ENCODE results near the gene BHLHA15. TPM values are rescaled to one million over a fixed set of nuclear protein-coding genes. Genes with fewer than 3 reads are reported as not detected.
"Not testable (repeated sequence)": the region's sequence is repeated elsewhere in the genome, so short reads cannot be mapped to it uniquely, and the experiment has no call there.

The BHLHA15 gene
- total RNA-seq, 1 donor from 2014 or later, result 0.53 TPM

DNA sequence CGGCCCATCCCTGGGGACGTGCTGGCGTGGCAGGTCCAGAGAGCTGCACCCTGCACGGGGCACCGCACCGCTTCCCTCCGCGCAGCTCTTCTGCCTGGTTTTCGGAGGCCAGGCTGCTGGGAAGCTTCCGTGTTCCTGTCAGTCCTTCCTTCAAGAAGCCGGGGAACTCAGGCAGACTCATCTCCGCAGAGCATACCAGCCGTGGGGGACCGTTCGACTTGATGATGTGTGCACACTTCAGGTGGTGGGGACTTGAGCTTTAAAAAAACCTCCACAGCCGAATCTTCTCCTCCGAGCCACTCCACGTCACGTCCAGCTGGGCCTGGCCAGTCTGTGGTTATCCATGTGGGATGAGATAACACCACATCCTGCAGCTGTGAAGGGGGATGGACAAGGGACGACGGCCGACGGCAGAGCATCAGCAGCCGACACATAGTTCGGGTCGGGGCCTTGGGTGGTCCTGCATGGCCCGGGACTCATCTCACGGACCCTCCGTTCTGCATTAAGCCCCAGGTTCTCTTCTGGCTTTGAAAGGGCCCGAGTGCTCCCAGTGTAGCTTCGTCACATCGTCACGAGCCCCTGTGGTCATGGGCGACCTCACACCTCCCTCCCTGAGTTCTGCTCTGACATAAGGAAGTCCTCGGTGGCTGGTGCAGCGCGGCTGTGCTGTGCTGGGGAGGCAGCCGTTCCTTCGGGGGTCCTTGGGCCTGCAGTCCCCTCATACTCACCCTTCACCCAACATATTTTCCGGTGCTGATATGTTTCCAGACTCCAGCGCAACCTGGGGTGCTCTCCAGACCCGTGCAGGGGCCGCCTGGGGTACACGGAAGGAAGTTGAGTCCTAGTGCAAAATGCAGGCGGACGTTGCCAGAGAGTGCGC lies 4.5 kb upstream of the BHLHA15 start:
- no peak for DNase-seq (ENCODE audit: extremely low read depth, low read depth, low spot score)

DNA sequence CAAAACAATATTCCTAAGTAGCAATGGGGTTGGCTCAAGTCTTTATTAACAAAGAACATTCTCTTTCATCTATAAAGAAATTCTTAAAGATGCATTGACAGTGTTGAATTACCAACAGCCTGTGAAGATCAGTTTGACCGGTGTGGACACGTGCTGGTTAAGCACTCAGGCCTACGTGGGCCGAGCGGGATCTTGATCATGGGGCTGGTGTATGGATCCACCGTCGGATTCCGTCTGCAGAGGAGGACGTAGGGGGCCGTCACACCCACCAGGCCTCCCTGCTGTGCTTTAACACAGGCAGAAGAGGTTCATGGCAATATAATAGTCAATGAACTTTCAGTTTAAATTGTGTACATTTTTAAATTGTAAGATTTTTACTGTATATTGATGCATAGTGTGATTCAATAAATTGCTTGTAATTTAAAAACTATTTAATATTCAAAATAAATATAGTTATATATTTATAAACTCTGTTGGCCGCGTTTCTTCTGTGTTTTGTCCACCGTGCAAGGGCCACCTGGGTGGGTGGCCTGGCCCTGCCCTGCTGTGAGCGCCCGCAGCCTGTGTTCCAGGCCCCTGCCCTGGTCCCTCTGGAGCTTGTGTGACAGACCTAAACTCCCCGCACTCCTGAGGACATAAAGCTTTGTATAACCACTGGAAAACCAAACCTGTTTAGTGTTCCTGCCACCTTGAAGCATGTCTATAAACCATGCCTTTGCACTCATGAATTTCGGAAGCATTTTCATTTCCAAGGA lies 1.9 kb upstream of the BHLHA15 start:
- no peak for DNase-seq (ENCODE audit: extremely low read depth, low read depth, low spot score)

DNA sequence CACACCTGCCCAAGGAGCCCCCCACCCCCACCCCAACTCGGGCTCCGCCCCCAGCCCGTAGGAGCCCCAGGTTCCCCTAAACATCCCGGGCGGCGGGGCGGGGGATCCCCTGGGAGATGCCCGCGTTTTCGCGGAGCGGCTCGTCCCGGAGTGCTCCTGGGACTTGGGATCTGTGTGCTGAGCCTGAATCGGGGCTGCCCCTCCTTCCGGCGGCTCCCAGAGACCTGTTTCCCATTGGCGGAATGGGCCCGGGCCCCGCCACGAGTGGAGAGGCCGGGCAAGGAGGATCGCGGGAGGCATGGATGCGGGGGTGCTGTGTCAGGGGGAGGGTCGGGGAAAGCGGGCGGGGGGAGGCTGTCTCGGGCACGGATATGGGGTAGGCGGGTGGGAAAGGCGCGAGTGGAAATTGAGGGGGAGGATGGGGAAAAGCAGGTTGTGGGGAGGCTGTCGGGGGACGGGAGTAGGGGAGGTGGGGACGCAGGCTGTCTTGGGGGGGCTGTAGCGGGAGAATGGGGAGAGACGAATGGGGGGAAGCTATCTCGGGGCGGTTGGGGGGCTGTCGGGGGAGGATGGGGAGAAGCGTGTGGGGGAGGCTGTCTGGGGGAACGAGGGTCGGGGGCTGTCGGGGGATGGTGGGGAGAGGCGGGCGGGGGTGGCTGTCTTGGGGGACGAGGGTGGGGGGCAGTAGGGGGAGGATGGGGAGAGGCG lies 572 bp upstream of the BHLHA15 start:
- DNase-seq (ENCODE audit: extremely low read depth, low read depth, low spot score), result no peak

DNA sequence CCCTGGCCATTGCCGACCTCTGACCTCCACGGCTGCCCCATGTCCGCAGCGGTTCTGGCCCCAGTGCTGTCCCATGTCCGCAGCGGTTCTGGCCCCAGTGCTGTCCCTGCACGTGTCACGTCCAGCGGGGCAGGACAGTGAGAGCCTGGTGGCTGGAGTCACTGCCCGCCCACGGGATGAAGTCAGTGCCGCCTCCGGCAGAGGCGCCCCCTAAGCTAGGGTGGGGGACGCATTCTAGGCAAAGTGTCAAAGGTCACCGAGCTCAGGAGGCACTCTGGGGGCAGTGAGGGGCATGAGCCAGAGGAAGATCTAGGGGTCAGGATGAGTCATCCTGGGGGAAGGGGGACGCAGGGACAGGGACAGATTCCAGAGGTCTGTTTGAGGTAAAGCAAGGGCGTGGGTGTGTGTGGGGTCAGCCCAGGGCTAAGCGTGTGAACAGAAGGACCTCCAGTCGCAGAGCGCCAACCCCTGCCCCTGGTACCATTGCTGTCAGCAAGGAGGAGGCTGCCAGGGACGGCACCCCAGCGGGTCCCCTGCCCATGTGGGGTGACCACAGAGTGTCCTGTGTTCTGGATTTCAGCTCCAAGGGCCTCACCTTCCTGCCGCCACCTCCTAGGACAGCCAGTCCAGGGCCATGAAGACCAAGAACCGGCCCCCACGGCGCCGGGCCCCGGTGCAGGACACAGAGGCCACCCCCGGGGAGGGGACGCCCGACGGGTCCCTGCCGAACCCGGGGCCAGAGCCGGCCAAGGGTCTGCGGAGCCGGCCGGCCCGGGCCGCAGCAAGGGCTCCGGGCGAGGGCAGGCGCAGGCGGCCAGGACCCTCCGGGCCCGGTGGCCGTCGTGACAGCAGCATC lies 665 bp downstream of the BHLHA15 start:
- no peak for DNase-seq (ENCODE audit: extremely low read depth, low read depth, low spot score)

DNA sequence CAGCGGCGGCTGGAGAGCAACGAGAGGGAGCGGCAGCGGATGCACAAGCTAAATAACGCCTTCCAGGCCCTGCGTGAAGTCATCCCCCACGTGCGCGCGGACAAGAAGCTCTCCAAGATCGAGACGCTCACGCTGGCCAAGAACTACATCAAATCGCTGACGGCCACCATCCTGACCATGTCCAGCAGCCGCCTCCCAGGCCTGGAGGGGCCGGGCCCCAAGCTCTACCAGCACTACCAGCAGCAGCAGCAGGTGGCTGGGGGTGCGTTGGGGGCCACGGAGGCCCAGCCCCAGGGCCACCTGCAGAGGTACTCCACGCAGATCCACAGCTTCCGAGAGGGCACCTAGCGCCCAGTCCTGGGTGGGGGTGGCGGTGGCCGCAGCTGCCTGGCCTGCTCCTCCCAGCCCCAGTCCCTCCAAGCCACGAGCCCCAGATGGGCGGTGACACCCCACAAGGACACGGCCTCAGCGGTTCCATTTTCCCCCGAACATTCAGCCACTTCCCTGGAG lies 1.3 kb downstream of the BHLHA15 start:
- DNase-seq (ENCODE audit: extremely low read depth, low read depth, low spot score), result no peak

DNA sequence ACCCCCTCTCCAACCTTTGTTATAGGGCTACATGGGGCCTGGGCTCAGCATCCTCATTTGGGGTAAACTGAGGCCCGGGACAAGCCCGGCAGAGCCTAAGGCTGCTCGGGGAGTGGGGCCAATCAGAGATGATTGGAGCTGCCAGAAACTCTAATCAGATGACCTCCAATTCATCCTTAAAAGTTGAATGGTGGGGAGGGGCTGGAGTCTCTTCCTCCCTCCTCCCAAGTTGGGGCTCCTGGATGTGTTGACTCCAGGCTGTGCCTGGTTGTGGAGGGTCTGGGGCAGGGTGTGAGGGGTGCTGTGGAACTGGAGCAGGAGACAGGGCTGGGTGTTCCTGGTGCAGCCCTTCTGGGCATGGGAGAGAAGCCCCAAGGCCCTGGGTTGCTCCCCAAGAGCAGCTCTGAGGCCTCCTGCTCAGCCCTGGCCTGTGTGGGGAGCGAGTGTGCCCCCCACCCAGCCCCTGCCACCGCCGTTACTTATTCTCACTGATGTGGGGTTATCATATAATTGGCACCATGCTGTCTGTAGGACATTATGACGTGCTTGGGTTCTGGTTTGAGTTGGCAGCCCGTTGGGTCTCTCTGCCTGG lies 2.2 kb downstream of the BHLHA15 start:
- DNase-seq (ENCODE audit: extremely low read depth, low read depth, low spot score), result no peak

DNA sequence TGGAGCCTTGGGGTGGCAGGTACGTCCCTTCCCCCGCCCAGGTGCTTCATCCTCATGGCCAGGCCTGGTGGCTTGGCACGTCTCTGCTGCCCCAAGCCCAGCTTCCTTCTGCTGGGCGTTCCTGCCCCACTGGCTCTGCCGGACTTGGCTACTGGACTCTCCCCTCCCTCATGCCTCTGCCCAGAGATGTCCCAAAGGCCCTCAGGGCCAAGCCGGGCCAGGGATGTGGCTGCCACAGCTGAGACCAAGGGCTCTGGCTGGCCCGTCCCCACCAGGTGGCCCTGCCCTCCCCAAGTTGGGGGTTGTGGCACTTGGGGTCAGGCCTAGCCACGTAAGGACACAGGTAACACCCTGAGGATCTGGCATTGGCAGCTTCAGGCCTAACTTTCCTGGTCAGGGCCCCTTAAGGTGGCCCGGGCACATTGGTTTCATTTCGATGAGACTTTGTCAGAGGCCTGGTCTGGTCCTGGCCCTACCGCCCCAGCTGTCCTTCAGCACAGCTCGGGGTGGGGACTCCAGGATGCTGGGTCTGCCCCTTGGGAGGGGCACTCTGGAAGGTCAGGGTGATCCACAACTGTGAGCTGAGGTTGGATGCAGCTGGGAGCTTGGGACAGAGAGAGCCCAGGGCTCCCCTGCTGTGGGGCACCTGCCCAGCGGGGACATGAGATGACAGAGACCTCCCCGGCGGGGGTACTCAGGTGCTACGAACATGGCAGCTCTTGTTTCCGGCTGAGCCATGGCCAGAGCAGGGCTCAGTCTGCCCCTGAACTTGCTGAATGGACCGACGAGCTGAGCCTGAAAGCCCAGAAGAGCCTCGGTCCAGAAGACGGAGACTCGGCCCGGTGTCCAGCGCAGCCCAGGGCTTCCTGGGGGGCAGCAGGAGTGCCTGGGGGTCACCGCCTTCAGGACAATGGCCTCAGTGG lies 2.9 kb downstream of the BHLHA15 start:
- DNase-seq (ENCODE audit: extremely low read depth, low read depth, low spot score), result no peak

DNA sequence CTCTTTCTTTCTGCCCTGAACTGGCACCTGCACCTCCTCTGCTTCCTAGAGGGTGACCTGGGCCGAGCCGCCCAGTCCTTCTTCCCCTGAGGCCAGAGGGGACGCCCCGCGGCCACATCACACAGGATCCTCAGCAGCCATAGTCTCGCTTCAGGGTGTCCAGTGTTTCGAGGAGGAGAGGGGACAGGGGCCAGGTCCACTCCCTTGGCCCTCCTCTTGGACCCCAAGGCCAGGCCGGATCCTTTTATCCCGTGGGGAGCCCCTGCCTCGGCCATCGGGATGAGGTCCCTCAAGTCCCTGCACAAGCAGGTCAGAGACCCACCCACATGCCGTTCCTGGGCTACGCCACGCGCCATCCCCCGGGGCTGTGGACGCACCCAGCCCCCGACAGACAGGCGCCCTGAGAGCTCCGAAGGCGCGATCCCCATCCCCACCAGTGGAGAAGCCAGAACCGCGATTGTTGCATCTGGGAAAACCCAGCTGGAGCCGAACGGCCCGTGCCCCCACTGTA lies 3.6 kb downstream of the BHLHA15 start:
- DNase-seq (ENCODE audit: extremely low read depth, low read depth, low spot score), result no peak

DNA sequence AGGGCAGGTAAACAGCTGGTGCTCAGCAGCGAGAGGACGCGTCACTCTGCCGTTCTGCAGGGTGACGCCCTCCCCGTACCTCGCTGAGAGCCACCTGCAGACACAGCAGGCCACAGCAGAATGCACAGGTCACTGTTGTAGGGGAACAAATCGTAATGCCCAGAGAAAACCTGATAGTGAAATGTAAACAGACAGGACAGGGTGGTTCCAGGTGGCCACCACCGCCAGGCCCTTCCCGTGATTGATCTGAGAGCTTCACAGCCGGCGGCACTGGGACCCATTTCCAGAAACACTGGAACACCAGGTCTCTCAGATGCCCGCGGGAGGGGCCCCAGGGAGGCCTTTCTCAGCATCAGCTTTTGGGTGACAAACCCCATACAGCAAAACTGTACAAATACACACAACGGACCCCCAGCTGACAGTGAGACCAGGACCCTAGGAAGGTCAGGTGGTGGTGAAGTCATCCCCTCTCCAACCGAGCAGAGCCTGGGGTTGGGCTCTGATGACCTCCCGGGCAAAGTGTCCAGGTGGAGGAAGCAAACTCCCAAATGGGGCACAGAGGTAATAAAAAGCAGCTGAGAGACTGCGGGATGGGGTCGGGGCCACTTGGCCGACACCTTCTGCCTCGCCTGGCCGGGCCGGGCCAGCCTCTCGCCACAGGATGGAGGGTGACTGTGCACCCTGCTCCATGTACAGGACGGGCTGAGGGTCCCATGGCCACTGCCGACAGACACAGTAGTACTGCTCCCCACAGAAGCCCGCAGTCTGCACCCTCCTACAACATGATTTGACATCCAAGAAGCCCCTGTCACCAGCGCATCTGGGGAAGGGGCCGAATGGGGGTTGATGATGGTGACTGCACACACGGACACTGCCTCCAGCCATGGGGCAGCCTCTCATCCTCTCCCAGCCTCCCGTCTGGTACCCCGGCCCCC lies 4.6 kb downstream of the BHLHA15 start:
- DNase-seq (ENCODE audit: extremely low read depth, low read depth, low spot score), result no peak

DNA sequence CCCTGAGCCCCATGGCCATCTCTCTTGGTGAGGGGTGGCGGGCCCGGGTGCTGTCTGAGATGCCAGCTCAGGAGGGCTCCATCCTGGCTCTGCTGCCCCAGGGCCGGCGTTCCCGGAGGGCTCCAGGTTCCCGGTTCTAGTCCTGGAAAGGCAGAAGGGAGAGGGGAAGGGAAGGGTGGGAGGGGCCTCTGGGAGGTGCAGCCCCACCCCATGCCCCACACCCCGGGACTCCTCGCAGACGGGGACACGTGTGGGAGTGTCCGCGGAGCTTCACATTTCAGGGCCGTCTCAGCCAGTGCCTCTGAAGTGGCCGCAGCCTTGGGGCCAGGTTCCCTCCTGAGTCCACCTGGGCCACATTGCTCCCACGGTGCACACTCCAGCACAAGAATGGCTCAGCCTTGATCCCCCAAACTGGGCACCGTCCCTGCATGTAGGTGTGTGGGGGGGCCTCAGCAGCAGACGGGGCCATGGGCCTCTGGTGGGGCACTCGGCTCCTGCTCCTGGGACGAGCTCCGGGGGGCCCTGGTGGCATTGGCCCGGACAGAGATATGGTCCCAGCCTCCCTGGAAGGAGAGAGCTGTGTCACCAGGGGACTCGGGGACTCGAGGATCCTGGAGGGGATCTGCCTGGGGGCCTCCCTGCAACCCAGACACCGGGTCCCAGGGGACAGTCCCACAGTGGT lies 5.8 kb downstream of the BHLHA15 start:
- no peak for DNase-seq (ENCODE audit: extremely low read depth, low read depth, low spot score)

DNA sequence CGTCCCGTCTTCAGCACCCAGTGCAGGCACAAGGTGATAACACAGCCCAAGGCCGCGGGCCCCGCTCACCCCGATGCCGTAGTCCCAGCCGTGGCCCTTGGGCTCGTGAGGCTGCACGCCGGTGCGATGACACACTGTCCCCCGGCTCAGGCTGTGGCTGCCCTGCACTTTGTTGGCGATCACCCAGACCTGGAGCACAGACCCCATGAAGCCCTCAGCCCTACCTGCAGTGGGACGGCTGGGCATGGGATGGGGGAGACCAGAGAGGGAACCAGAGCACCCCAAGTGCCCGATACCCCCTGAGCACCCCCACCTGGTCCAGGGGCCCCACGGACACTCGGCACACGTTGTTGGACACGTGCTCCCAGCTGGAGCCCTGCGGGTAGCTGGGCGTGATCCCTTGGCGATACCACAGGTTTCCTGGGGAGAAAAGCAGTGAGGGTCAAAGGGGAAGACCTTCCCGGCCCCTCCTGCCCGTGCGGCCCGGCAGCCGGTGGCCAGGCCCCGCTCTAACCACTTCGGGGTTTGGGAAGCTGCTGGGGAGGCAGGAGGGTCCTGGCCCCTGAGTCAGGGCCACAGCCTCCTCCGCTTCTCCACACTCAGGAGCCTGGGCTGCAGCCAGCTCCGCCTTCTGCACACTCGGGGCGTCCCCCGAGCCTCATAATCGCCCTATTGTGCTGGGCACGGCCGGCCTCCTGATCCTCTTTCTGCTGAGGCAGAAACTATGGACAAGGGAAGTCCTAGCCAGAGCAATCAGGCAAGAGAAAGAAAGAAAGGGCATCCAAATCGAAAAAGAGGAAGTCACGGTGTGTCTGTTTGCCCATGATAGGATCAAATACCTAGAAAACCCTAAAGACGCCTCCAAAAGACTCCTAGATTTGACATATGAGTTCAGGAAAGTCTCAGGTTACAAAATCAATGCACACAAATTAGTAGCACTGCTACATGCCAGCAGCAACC lies 6.7 kb downstream of the BHLHA15 start:
- no peak for DNase-seq (ENCODE audit: extremely low read depth, low read depth, low spot score)

DNA sequence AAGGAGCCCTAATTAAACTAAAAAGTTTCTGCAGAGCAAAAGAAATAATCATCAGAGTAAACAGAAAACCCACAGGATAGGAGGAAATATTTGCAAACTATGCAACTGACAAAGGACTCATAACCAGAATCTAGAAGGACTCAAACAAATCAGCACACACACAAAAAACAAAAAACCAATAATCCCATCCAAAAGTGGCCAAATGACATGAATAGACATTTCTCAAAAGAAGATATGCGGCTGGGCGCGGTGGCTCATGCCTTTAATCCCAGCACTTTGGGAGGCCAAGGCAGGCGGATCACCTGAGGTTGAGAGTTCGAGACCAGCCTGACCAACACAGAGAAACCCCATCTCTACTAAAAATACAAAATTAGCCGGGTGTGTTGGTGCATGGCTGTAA lies 8.1 kb downstream of the BHLHA15 start:
- DNase-seq (ENCODE audit: extremely low read depth, low read depth, low spot score), result not testable (repeated sequence)

DNA sequence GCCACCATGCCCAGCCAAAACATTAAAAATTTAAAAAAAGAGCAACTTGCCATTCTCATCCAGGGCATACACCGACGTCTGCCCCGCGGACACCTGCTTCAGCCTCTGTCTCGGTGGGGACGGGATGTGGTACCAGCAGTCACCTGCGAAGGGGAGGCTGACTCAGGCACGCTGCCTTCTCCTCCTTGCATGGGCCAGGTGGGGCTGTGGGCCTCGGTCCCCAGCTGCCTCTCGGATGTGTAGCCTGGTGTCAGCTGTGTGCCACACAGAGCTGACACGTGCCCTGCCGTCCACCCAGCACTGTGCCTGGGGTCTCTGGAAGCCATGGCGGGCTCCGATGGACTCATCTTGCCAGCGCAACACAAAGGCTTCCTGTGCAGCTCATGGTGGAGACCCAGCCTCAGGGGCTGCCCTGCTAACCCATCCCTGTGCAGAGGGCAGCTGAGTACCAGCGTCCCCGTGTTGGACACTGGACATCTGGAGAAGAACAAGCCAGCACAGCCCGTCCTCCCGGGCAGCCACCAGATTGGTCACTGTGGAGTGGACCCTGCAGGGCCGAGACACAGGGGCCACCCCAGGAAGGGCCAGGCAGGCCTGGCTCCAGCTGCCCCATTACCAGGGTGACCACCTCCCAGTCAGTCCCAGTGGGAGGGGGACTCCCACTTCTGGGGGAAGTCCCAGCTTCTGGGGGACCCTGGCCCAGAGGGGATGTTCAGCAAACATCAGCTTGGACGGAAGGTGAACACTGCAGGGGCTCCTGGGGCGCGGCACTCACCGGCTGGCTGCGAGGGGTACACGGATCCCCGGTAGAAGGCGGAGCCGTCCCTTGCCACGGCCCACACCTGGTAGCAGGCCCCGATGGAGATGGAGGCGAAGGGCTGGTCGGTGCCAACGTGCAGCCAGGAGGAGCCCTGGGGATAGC lies 10.6 kb downstream of the BHLHA15 start:
- no peak for DNase-seq (ENCODE audit: extremely low read depth, low read depth, low spot score)

DNA sequence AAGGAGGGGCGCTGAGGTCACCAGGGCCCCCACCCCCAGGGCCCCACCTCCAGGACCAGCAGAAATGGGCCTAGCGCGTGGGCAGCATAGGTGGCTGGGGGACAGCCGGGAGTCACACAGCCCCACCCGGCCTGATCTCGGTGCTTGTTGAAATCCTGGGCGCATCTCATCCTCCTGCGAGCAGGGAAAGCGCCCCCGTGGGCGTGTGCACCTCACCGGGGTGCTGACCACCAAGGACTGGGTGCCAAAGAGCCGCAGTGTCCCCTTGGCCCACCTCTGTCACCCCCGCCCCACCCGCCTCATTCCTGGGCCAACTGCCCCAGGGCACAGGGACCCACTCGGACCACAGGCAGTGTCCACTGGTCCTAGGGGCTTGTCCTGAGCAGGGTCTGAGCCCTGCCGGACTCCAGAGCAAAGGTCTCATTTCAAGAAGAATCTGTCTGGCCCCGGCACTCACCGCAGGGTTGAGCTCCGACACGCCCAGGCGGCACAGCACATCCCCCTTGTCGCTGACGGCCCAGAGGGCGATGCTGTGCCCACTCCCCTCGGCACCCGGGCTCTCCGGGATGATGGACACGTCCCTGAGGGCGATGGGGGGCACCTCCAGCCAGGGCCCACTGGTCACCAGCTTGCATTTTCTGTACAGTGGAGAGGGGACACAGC lies 11.4 kb downstream of the BHLHA15 start:
- no peak for DNase-seq (ENCODE audit: extremely low read depth, low read depth, low spot score)
